Cardiac fibroblast (primary cell): ENCODE measurements around the gene PBX3.

Experiments used
- DNase-seq, 2 donors: peaks; one replicate each; pipeline versions ENCODE4 v3.0.0 to v3.0.0-alpha.2; 2010; ENCODE audit warnings: low read depth in 2 of 2
- H3K4me3 ChIP-seq, 2 donors: replicated peaks in 1 of 2; 1 replicate in 1 of 2; 2 replicates in 1 of 2; pipeline ENCODE4 v1.5.1; 2011; ENCODE audit warnings: low read depth in 2 of 2, low read length in 2 of 2, mild to moderate bottlenecking in 2 of 2, moderate library complexity in 1 of 2
- CTCF ChIP-seq: IDR thresholded peaks from one replicate; pipeline ENCODE4 v1.5.1; 2011; ENCODE audit warnings: low read depth, mild to moderate bottlenecking, low read length, inconsistent platforms

The PBX3 gene

GRCh38 chr9:125992557-125992956, 245.4 kb downstream of the PBX3 start:
- H3K4me3 ChIP-seq = no peak overlapping the region
- no peak for TF ChIP-seq CTCF
- no peak for DNase-seq

GRCh38 chr9:125993466-125993865, 246.3 kb downstream of the PBX3 start:
- DNase-seq = no peak
- H3K4me3 ChIP-seq = no peak overlapping the region
- TF ChIP-seq CTCF = no peak

GRCh38 chr9:125994066-125994943, 247.1 kb downstream of the PBX3 start:
- TF ChIP-seq CTCF = no peak
- no peak for DNase-seq
- H3K4me3 ChIP-seq = no peak overlapping the region

GRCh38 chr9:125995006-125995405, 247.8 kb downstream of the PBX3 start:
- DNase-seq = no peak
- no peak overlapping the region for H3K4me3 ChIP-seq
- TF ChIP-seq CTCF = no peak

- no peak for TF ChIP-seq CTCF
- no peak for DNase-seq
- no peak overlapping the region for H3K4me3 ChIP-seq
Measured at GRCh38 chr9:125995706-125996105, 248.5 kb downstream of the PBX3 start.

GRCh38 chr9:125996791-125997190, 249.6 kb downstream of the PBX3 start:
- H3K4me3 ChIP-seq = no peak overlapping the region
- no peak for DNase-seq
- no peak for TF ChIP-seq CTCF
